GM21381 (cell line): Measurements from ENCODE around the gene HCFC1R1.

ENCODE experiments used
- ATAC-seq: cut with Tn5 transposase; IDR thresholded peaks from one replicate; pipeline ENCODE4 v1.9.1; 2021; ENCODE audit warnings: mild to moderate bottlenecking, moderate library complexity; ENCODE audit not compliant: unreplicated experiment

The HCFC1R1 gene

DNA sequence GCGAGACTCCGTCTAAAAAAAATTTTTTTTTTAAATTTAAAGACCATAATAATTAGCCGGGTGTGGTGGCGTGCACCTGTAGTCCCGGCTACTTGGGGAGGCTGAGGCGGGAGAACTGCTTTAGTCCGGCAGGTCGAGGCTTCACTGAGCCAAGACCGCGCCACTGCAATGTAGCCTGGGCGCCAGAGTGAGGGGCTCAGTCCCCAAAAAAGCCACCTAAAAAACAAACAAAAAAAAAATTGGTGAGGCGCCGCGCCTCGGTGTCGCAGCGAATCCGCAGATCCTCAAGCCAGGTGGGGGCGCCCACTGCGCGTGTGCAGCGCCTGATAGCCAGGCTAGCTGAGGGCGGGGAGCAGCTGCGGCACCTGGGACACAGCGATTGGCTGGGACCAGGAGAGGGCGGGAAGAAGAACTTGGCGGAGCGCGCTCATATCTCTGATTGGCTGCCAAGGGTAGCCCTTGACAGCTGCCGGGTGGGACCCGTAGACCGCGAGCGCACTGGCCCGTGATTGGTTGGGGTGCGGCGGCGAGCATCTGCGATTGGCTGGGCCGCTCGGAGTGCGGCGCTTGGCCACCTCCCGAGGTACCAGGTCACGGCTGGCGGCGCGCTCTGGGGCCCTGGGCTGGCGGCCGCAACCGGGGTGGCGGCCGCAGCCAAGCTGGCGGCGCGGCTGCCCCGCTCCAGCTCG, 20.0 kb downstream of the HCFC1R1 start:
- ATAC-seq, result peak; percentile 88

DNA sequence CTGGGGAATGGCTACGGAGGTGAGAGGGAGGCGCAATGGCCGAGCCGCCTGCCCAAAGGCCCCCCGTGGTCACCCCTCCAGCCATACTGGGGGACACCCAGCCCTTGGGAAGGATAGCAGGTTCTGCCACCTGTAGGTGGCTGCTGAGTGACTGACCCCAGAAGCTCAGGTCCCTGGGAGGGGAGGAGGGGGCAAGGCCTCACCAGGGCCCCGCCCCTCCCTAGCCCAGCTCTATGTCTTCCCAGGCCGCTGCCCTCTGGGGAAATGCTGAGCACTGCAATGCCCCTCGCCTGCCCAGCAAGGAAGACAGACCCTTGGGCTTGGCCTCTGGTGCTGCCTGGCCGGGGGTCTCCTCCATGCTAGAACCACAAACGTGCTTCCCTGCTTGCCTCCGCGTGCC, 22.4 kb downstream of the HCFC1R1 start:
- no peak for ATAC-seq

DNA sequence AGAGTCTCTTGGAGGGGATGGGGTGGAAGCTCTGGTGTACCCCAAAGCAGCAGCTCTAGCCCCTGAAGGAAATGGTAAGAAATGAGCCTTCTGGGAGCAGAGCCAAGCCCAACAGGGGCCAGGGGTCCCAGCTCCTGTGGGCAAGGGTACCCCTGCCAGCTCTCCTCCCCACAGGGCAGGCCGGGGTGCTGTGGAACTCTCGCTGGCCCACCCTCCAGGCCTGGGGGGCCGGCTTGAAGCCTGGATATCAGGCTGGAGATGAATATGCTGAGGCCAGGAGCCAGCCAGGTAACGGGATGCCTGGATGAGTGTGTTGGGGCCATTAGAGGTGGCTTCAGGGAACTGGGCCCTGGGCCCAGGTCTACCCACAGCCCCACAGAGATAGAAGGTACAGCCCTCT, 23.2 kb downstream of the HCFC1R1 start:
- ATAC-seq, result no peak

DNA sequence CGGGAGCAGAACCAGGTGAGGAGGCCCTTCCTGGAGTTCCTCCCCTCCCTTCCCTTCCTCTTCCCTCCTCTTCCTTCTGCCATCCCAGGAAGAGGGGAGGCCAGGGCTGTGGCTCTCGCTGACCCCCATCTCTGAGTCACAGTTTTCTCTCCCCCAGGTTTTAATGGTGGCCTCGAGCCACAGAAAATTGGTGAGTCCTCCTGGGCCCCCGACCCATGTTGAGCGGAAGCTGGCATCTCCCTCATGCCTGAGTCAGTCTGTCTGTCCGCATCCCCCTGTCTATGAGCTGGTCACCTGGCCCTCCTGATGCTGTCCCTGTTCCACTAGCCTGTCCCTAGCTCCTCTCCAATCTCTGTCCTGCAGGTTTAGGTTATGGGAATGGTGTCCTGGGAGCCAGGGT, 23.8 kb downstream of the HCFC1R1 start:
- ATAC-seq, result no peak

DNA sequence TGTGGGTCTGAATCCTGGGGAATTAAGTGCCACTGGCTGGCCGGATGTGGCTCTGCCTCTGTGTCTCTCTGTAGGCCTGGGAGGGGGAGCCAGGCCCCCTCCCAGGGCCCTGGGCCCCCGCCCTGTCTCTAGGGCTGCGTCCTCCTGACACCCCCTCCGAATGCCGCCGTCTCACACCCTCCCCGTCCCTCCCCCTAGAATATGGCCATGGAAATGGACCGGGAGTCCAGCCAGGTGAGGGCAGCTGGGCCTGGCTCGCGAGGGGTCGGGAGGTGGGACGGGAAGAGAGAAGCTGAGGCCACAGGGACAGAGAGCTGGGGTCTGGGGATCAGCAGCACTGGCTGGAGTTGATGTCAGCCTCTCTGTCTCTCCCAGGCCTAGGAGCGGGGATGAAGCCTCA, 27.4 kb downstream of the HCFC1R1 start:
- ATAC-seq, result no peak

DNA sequence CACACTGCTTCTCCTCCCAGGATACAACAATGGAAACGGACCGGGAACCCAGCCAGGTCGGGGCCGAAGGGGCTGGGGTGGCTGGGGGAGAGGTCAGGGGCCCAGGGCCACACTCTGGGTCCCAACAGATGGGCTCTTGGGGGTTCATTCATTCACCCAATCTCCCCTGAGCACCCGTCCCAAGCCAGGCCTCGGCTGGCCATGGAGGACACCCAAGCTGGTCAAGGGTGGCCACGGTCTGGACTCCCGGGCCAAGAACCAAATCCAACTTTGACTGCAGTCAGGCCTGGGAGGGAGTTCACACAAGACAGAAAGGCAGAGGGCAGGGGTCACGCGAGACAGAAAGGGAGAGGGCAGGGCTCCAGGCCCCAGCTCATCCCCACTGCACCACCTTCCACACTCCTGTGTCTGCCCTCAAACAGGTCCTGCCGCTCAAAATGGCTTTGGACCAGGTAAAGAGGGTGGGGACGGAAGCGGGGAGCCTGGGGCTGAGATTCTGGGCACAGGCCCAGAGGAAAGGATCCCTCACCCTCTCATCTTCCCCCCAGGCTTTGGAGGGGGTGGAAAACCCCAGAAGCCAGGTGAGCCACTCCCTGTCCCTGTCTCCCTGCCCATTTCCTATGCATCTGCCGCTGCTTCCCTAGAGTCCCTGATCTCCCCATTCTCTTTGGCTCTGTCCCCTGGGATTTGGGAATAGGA, 31.2 kb downstream of the HCFC1R1 start:
- no peak for ATAC-seq

DNA sequence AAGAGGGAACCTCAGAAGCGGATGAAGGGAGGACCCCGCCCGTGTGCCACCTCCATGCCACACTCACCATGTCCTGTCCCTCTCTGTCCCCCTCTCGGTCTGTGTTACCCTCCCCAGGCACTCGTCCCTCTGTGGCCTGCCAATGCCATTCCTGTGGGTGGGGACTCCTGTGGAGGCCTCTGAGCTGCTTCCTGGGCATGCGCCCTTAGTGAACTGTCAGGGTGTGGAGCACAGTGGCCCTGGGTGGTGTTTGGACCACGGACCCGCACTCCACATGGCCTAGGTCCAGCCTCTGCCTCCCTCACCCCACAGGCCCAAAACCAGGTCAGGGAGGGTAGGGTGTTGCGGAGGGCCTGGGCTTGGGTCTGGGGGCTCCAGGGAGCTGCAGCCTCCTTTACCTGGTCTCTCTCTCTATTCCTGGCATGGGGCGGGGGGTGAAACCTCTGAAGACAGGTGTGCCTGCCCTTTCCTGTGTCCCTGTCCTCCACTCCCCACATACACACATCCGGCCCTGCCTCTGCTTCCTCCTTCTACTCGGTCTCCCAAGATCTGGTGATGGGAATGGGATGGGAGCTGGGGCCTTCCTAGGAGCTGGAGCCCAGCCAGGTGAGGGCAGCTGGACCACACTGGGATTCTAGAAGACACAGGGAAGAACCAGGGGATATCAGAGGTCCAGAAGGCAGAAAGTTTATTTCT, 32.0 kb downstream of the HCFC1R1 start:
- ATAC-seq, result no peak

DNA sequence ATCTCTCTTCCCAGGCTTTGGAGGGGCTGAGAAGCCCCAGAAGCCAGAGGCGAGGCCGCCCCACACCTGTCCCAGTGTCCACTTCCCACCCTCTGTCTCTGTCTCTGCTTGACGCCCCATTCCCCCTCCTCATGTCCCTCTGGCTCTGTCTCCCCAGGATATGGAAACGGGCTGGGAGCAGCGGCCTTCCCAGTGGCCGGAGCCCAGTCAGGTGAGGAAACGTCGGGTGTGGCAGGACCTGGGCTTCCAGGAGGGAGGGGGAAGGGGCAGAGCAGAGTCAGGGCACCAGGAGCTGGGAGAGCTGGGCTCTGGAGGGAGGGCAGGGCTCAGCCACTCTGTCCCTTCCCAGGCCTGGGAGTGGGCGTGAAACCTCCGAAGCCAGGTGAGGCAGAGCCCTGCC, 32.9 kb downstream of the HCFC1R1 start:
- no peak for ATAC-seq

DNA sequence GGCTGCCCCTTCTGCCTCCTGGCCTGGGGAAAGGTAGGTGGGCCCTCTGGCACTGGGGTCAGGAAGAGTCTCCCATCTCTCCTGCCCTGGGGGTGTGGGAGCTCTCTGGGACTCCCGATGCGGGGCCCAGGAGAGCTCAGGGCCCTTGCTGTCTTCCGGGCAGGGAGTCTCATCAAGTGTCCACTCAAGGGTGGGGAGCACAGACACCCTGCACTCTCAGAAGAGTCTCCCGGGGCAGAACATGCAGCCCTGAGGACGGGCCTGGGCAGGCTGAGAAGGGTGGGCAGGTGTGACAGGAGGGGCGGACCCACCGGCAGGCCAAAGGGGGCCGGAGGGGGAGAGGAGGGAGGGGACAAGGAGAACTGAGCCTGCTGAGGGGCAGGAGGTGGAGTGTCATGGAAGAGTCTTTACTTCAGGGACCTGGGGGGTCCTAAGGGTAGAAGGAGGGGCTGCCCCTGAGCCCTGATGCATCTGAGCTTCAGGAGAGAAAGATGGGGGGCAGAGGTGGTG, 35.1 kb downstream of the HCFC1R1 start:
- ATAC-seq, result no peak

DNA sequence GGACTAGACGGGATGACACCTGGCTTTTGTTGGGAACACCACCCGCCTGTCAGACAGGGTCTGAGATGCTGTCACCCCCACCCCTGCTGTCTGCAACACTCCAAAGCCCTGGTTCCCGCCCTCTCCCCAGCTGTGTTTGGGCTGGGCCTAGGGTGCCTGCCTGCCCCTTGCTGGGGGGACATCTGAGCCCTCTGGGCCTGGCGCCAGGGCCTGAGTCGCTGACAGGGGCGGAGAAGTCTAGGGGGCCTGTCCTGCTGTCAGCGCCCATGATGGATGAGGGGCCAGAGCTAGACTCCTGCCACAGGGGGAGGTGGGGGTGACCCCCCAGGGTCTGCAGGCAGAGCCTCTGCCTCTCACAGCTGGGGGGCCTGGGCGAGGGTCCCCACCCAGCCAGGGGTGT, 35.9 kb downstream of the HCFC1R1 start:
- ATAC-seq, result no peak

DNA sequence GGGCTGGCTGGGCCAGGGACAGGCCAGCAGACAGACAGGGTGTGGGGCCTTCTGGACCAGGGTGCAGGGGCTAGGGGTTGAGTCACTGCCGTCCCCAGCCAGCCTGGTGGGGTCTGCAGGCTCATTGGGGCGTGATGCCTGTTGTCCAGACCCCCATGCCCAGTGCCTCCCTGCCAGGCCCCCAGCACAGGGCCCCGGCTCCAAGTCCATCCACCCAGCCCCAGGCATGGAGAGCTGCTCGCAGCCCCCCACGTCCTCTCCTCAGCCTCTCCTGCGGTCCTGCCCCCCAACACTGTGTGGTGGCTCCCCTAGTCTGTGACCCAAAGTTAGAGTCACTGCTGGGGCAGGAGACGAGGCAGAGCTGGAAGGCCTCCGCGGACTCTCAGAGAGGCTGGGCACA, 36.5 kb downstream of the HCFC1R1 start:
- ATAC-seq, result no peak

DNA sequence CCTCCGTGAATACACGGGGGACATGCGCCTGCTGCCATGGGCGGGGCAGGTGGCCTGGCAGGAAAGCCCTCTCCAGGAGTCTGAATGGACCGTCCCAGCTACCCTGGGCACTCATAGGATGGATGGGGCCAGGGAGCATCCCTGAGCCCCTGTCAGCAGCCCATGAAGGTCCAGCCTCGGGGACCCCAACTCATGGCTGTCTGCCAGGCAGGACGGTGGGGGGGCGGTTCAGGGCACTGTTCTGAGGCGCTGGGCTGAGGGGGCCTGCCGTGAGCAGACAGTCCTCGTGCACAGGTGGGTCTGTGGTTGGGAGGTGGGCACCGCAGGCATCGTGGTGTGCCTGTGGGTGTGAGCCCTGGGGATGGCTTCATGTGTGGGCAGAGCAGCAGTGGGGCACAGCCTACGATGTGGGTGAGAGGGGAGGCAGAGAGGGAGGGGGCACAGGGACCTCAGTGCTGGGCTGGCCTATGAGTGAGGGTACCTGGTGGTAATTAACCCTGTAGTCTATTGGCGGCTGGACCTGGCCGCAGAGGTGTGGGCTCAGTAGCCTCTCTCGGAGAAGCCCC, 37.0 kb downstream of the HCFC1R1 start:
- ATAC-seq, result no peak

DNA sequence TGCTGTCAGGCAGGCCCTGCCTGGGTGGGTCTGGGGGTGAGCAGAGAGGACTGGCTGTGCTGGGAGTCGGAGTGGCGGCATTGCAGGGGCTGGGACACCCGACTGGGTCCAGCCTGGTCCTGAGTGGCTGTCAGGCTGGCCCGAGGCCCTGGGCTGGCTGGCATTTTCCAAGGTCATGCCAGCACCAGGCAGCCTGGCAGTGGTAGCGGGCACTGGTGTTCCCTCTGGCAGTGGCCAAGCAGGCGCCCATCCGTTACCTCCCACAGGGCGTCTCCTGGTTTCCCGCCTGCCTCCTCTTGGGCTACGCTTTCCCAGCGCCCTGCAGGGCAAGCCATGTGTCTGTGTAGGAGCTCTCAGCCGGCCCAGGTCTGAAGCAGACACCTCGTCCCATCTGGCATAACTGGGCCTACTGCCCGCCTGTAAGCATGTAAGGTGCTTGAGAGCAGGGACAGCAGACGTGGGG, 37.8 kb downstream of the HCFC1R1 start:
- no peak for ATAC-seq

DNA sequence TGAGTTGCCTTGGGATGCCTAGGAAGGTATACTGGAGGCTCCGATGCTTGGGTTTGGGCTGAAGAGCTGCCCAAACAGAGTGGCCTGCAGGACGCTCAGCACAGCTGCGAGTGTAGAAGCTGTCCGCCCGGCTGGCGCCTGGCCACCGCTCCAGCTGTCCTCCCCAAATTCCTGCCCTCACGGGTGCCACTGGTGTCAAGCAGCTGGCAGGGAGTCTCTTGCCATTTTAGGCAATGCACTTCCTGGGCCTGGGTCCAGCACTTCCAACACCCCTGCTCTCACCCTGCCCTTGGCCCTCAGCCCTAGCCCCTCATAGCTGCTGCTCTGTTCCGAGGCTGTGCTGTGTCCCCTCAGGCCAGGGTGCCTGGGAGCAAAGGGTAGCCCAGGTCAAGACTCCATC, 38.3 kb downstream of the HCFC1R1 start:
- no peak for ATAC-seq

DNA sequence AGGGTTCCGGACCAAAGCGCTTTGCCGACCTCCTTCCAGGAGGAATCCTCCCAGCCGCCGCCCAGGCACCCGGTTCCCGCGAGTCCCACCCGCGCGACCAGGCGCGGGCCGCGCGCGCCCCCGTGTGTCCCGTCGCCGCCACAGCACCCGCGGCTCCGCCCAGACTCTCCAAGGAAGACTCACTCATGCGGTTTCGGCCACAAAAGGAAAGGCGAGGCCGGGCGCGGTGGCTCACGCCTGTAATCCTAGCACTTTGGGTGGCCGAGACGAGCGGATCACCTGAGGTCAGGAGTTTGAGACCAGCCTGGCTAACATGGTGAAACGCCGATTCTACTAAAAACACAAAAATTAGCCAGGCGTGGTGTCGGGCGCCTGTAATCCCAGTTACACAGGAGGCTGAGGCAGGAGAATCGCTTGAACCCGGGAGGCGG, 40.0 kb downstream of the HCFC1R1 start:
- no peak for ATAC-seq

DNA sequence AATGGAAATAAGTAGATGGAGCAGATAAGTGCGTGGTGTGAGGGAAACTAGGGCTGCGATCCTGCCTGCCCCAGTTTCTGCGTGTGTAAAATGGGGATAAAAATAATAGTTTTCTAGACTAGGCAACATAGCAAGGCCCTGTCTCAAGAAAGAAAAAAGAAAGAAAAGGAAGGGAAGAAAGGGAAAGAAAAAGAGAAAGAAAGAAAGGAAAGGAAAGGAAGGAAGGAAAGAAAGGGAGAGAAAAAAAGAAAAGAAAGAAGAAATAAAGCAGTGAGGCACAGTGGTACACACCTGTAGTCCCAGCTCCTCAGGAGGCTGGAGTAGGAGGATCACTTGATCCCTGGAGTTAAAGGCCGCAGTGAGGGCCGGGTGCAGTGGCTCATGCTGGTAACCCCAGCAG, 41.3 kb downstream of the HCFC1R1 start:
- ATAC-seq, result no peak

DNA sequence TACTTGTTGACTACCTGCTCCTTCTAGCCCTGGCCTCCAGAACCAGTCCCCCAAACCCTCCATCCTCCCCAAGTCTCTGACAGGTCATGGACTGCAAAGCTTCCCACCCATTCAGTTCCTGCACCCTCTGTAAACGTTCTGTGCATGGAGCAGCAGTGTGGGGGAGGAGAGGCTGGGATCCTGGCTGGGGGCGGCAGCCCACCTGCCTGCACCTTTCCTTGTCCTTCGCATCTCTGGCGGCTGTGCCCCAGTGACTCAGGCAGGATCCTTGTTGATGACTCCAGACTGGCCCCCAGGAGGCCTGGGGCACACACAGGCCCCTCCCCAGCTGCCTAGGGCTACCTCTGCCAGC, 41.9 kb downstream of the HCFC1R1 start:
- no peak for ATAC-seq

DNA sequence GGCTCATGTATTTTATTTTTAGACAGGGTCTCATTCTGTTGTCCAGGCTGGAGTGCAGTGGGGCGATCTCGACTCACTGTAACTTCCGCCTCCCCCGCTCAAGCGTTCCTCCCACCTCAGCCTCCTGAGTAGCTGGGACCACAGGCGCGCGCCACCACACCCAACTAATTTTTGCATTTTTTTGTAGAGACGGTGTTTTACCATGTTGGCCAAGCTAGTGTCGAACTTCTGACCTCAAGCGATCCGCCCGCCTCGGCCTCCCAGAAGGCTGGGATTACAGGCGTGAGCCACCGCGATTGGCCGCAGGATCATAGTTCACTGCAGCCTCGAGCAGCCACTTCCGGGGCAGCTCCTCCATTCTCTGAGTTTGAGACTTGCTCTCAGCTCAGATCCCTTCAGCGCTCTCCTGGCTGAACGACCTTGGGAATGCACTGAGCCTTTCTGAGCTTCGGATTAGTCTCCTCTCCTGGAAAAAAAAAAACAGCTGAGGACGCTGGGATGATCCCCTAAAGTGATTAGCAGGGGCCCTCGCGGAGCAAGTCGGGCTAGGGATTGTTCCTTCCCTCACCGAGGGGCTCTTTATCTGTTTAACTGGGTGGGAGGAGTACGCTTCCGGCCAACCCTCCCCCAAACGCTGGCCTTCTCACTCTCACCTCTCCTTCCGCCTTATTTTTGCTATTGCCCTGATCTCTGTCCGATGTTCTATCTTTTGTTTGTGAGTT, 42.4 kb downstream of the HCFC1R1 start:
- no peak for ATAC-seq

DNA sequence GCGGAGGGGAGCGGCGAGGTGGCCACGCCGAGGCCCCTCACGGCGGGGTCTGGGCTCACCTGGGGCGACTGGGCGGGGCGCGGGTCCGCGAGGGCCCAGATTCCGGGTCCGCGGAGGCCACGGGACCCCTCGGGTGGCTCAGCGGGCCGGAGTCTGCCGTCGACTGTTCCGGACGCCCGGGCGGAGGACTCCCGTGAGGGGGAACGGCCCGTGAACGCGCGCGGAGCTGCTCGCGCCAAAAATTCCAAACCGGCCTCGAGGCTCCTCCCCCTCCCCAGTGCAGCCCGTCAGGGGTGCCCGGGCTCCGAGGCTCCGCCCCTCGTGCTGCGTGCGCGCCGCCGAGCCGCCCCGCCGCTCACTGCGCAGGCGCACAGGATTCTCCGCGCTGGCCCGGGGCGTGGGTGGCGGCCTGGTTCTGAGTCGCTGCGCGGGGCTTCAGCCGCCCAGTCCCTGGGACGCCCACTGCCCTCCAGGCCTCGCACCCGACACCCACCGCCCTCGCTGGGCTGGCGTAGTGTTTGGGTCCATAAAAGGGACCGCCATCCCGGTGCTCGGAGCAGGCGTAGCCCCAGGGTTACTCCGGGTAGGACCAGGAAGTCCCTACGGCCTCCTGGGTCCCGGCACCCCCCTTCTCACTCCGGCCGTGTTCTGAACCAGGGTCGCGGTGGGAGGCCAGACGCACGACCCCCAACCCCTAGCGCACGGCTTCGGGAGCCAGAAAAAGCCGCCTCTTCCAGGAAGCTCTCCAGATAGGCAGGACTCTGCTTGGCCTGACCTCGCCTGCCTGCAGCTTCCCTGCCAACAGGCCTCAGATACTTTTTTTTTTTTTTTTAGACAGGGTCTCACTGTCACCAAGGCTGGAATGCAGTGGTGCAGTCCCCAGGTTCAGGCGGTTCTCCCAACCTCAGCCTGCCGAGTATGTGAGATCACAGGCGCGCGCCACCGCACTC, 43.2 kb downstream of the HCFC1R1 start, which contains the start of gene PKMYT1:
TSS of gene PKMYT1 (minus strand) at position 220 of the 950 bp plus-strand sequence. CDS start 789 bp downstream, outside the sequence.
- peak; percentile 80 for ATAC-seq
